Trophoblast cell (in vitro differentiated cells and primary cell): Measurements from ENCODE around the gene CABS1.
A peak's percentile ranks its signal among the peaks of the same experiment; 100 is the strongest.

Experiments used
- DNase-seq, 2 donors: peaks; one replicate each; pipeline ENCODE4 v3.0.0-alpha.2; 2016
- H2AFZ ChIP-seq: 2 replicates; pipeline ENCODE4 v1.6.1; 2013; ENCODE audit warnings: low read length, moderate library complexity, mild to moderate bottlenecking; ENCODE audit not compliant: insufficient read depth, poor library complexity
- H2AK5ac ChIP-seq: 2 replicates; pipeline ENCODE4 v1.6.1; 2013; ENCODE audit warnings: mild to moderate bottlenecking, low read length
- H2BK120ac ChIP-seq: 2 replicates; pipeline ENCODE4 v1.6.1; 2013; ENCODE audit warnings: low read length, mild to moderate bottlenecking, moderate library complexity; ENCODE audit not compliant: insufficient read depth, poor library complexity
- H2BK12ac ChIP-seq: 2 replicates; pipeline ENCODE4 v1.6.1; 2013; ENCODE audit warnings: mild to moderate bottlenecking, low read length, moderate library complexity
- H2BK5ac ChIP-seq: 2 replicates; pipeline ENCODE4 v1.6.1; 2013; ENCODE audit warnings: low read length, low read depth, moderate library complexity, mild to moderate bottlenecking; ENCODE audit not compliant: poor library complexity
- H3K14ac ChIP-seq: 2 replicates; pipeline ENCODE4 v1.6.1; 2013; ENCODE audit warnings: mild to moderate bottlenecking, low read length
- H3K18ac ChIP-seq: 2 replicates; pipeline ENCODE4 v1.6.1; 2013; ENCODE audit warnings: mild to moderate bottlenecking, low read length
- H3K23ac ChIP-seq: 2 replicates; pipeline ENCODE4 v1.6.1; 2013; ENCODE audit warnings: low read length
- H3K27ac ChIP-seq: 2 replicates; pipeline ENCODE4 v1.5.1; 2013; ENCODE audit warnings: low read depth, mild to moderate bottlenecking, inconsistent platforms, low read length, moderate library complexity
- H3K27me3 ChIP-seq: 2 replicates; pipeline ENCODE4 v1.6.1; 2013; ENCODE audit warnings: inconsistent platforms, mild to moderate bottlenecking, low read length, moderate library complexity; ENCODE audit not compliant: insufficient read depth
- H3K36me3 ChIP-seq, 2 experiments: 1 replicate in 1 of 2; 2 replicates in 1 of 2; pipeline ENCODE4 v1.6.1; 2013; ENCODE audit warnings: low read length in 2 of 2, mild to moderate bottlenecking in 2 of 2, moderate library complexity in 1 of 2; ENCODE audit not compliant: insufficient read depth in 2 of 2, control insufficient read depth in 1 of 2
- H3K4ac ChIP-seq: 2 replicates; pipeline ENCODE4 v1.6.1; 2013; ENCODE audit warnings: low read depth, mild to moderate bottlenecking, low read length, moderate library complexity
- H3K4me1 ChIP-seq, 2 experiments: 1 replicate in 1 of 2; 2 replicates in 1 of 2; pipeline ENCODE4 v1.6.1; 2013; ENCODE audit warnings: low read length in 2 of 2, mild to moderate bottlenecking in 2 of 2, moderate library complexity in 1 of 2; ENCODE audit not compliant: insufficient read depth in 2 of 2, control insufficient read depth in 1 of 2
- H3K4me2 ChIP-seq: 2 replicates; pipeline ENCODE4 v1.6.1; 2013; ENCODE audit warnings: inconsistent platforms, mild to moderate bottlenecking, low read length, moderate library complexity
- H3K4me3 ChIP-seq: 2 replicates; pipeline ENCODE4 v1.5.1; 2013; ENCODE audit warnings: mild to moderate bottlenecking, low read depth, low read length, inconsistent platforms
- H3K79me1 ChIP-seq: one replicate; pipeline ENCODE4 v1.6.1; 2013; ENCODE audit warnings: low read length
- H3K79me2 ChIP-seq: 2 replicates; pipeline ENCODE4 v1.6.1; 2013; ENCODE audit warnings: low read length, mild to moderate bottlenecking; ENCODE audit not compliant: control insufficient read depth, insufficient read depth, poor library complexity
- H3K9ac ChIP-seq: 2 replicates; pipeline ENCODE4 v1.6.1; 2013; ENCODE audit warnings: mild to moderate bottlenecking, low read length
- H3K9me3 ChIP-seq: 2 replicates; pipeline ENCODE4 v1.6.1; 2013; ENCODE audit warnings: low read depth, mild to moderate bottlenecking, control low read depth, inconsistent platforms, low read length; ENCODE audit not compliant: insufficient read depth
- H4K12ac ChIP-seq: 2 replicates; pipeline ENCODE4 v1.6.1; 2013; ENCODE audit warnings: low read depth, mild to moderate bottlenecking, low read length, moderate library complexity
- H4K8ac ChIP-seq: 2 replicates; pipeline ENCODE4 v1.6.1; 2013; ENCODE audit warnings: low read depth, mild to moderate bottlenecking, low read length, moderate library complexity
- H4K91ac ChIP-seq: one replicate; pipeline ENCODE4 v1.6.1; 2013; ENCODE audit warnings: low read depth, mild to moderate bottlenecking, low read length, moderate library complexity
- WGBS: extraction: QIAGEN DNeasy Blood & Tissue Kit; methylation state at CpG from one replicate; pipeline ENCODE4 v1.1.7; 2013; ENCODE audit warnings: missing lambda C conversion rate; ENCODE audit not compliant: insufficient read length, insufficient coverage; ENCODE audit errors: extremely low coverage; 5-methylcytosine and 5-hydroxymethylcytosine counted together

Gene CABS1

GRCh38 chr4:70360460-70360859, 25.7 kb downstream of the CABS1 start, which contains the start of gene SMR3A:
Gene SMR3A, plus strand, starts transcription at chr4:70360760. Its CDS starts 1,356 bp downstream, at chr4:70362116.
- H3K9me3 ChIP-seq: no peaks in the 10 kb centered on the region
- H3K79me1 ChIP-seq: no peaks in the 10 kb centered on the region
- no peak within 1 kb of the TSS for H2AFZ ChIP-seq
- H3K27ac ChIP-seq: no peak within 1 kb of the TSS
- H3K14ac ChIP-seq: no peak within 1 kb of the TSS
- H3K4ac ChIP-seq: no peak within 1 kb of the TSS
- no peak within 1 kb of the TSS for H4K8ac ChIP-seq
- no peaks in the 10 kb centered on the region for H3K27me3 ChIP-seq
- no peak within 1 kb of the TSS for H2BK5ac ChIP-seq
- H4K12ac ChIP-seq: no peak within 1 kb of the TSS
- H3K4me1 ChIP-seq: no peaks in the 10 kb centered on the region
- no peak within 1 kb of the TSS for H3K4me2 ChIP-seq
- H3K23ac ChIP-seq: no peak within 1 kb of the TSS
- no CpG with 5 or more reads among the region's 3 CpGs for WGBS
- H3K4me3 ChIP-seq: no peak within 1 kb of the TSS
- no peak for DNase-seq
- no peaks in the 10 kb centered on the region for H3K36me3 ChIP-seq
- no peak within 1 kb of the TSS for H2BK12ac ChIP-seq
- no peak within 1 kb of the TSS for H2AK5ac ChIP-seq
- H2BK120ac ChIP-seq: no peak within 1 kb of the TSS
- no peak within 1 kb of the TSS for H3K18ac ChIP-seq
- no peak within 1 kb of the TSS for H4K91ac ChIP-seq
- no peaks in the 10 kb centered on the region for H3K79me2 ChIP-seq
- H3K9ac ChIP-seq: no peak within 1 kb of the TSS

DNA sequence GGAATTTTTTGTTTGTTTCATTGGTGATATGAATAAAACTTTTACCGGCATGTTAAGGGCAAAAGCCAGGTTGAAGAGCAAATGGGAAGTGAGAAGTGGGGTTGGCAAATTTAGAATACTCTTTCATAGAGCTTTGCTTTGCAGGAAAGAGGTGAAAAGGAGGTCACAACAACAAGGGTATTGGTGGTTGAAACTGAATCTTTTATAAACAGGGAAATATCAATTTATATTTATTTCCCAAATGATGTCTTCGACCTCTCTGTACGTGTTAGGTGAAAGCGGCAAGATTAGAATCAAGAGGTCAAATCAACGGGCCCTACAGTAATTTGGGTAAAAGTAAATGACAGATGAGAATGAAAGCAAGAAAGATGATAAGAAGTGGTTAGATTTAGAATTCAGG, 29.2 kb downstream of the CABS1 start:
- H3K23ac ChIP-seq: no peak overlapping the region
- no peak overlapping the region for H2AK5ac ChIP-seq
- no peak overlapping the region for H3K14ac ChIP-seq
- H3K4me2 ChIP-seq: no peak overlapping the region
- H3K4me3 ChIP-seq: no peak overlapping the region
- no peak overlapping the region for H3K9ac ChIP-seq
- WGBS: no CpG with 5 or more reads among the region's 5 CpGs
- no peak overlapping the region for H3K18ac ChIP-seq
- no peaks in the 10 kb centered on the region for H3K4me1 ChIP-seq
- no peaks in the 10 kb centered on the region for H3K9me3 ChIP-seq
- H3K79me2 ChIP-seq: no peaks in the 10 kb centered on the region
- H3K79me1 ChIP-seq: no peaks in the 10 kb centered on the region
- no peak overlapping the region for H3K27ac ChIP-seq
- H4K91ac ChIP-seq: no peak overlapping the region
- H4K12ac ChIP-seq: no peak overlapping the region
- DNase-seq: no peak
- no peaks in the 10 kb centered on the region for H3K27me3 ChIP-seq
- H2AFZ ChIP-seq: no peak overlapping the region
- no peak overlapping the region for H2BK5ac ChIP-seq
- H2BK120ac ChIP-seq: no peak overlapping the region
- no peak overlapping the region for H4K8ac ChIP-seq
- H3K36me3 ChIP-seq: no peaks in the 10 kb centered on the region
- no peak overlapping the region for H2BK12ac ChIP-seq
- no peak overlapping the region for H3K4ac ChIP-seq

DNA sequence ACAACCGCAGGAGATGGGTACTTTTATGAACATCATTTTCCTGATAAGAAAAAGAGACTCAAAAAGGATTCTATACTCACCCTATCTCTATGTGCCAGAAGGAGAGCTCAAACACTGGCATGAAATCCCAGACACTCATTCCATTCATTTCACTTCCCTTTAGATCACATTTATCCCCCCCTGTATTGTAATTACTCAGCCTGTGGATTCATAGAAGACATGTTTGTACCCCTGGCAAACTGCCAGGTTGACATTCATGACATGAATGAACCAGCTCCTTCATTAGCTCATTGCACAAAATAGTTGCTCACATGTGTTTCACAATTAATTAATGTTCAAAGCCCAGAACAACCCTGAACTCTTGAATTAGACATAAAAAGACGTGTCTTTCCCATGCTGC, 30.7 kb downstream of the CABS1 start:
- Histone ChIP-seq H3K27me3 (no peaks in the 10 kb centered on the region), H3K4me2 (no peak overlapping the region), H4K8ac (no peak overlapping the region), H2AK5ac (no peak overlapping the region), H3K36me3 (no peaks in the 10 kb centered on the region), H3K9ac (no peak overlapping the region), H4K12ac (no peak overlapping the region), H3K4ac (no peak overlapping the region), H3K4me3 (no peak overlapping the region), H3K14ac (no peak overlapping the region), H3K9me3 (no peaks in the 10 kb centered on the region), H3K27ac (no peak overlapping the region), H3K18ac (no peak overlapping the region), H3K4me1 (no peaks in the 10 kb centered on the region), H3K23ac (no peak overlapping the region), H2AFZ (no peak overlapping the region), H2BK5ac (no peak overlapping the region), H3K79me1 (no peaks in the 10 kb centered on the region), H2BK120ac (no peak overlapping the region), H4K91ac (no peak overlapping the region), H3K79me2 (no peaks in the 10 kb centered on the region), H2BK12ac (no peak overlapping the region)
- WGBS: no CpG with 5 or more reads among the region's 2 CpGs
- DNase-seq: peak in 1 of 2 donors; percentile 33

DNA sequence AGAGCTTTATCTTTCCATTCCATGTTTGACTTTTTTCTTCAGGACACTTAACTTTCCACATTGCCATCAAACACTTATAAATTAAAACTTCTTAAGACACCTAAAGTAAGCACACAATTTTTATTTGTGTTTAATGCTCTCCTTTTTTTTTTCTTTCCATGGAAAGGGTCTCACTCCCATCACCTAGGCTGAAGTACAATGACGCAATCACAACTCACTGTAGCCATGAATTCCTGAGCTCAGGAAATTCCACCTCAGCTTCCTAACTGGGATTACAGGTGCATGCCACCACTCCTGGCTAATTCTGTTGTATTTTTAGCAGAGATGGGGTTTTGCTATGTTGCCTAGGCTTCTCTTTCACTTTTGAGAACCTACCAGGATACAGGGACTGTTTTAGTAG, 33.0 kb downstream of the CABS1 start:
- DNase-seq: no peak

More for the DNA sequence above, 33.0 kb downstream of the CABS1 start:
- H3K79me1 ChIP-seq: no peaks in the 10 kb centered on the region
- no peaks in the 10 kb centered on the region for H3K27me3 ChIP-seq
- H3K4me2 ChIP-seq: no peak overlapping the region
- no peaks in the 10 kb centered on the region for H3K4me1 ChIP-seq
- H2BK12ac ChIP-seq: no peak overlapping the region
- no peak overlapping the region for H2BK5ac ChIP-seq
- no peak overlapping the region for H4K12ac ChIP-seq
- no peak overlapping the region for H2BK120ac ChIP-seq
- H3K9ac ChIP-seq: no peak overlapping the region
- no peak overlapping the region for H3K4me3 ChIP-seq
- no peak overlapping the region for H3K4ac ChIP-seq
- no peak overlapping the region for H3K14ac ChIP-seq
- no peak overlapping the region for H4K91ac ChIP-seq
- no peak overlapping the region for H4K8ac ChIP-seq
- H3K79me2 ChIP-seq: no peaks in the 10 kb centered on the region
- H3K18ac ChIP-seq: no peak overlapping the region
- H2AFZ ChIP-seq: no peak overlapping the region
- no peak overlapping the region for H3K27ac ChIP-seq
- H3K9me3 ChIP-seq: no peaks in the 10 kb centered on the region
- WGBS: no CpG with 5 or more reads among the region's 1 CpG
- no peak overlapping the region for H2AK5ac ChIP-seq
- no peak overlapping the region for H3K23ac ChIP-seq
- H3K36me3 ChIP-seq: no peaks in the 10 kb centered on the region
